ENCODE data around the gene RTP2.

The RTP2 gene

GRCh38 chr3:187665764-187666402, 36.5 kb downstream of the RTP2 start:
- no peak for DNase-seq

- DNase-seq = no peak
Measured at GRCh38 chr3:187665010-187665409, 37.3 kb downstream of the RTP2 start.

- DNase-seq = peak; percentile 7
Measured at GRCh38 chr3:187662848-187663409, 39.4 kb downstream of the RTP2 start.

GRCh38 chr3:187661267-187661666, 41.1 kb downstream of the RTP2 start:
- no peak for DNase-seq

GRCh38 chr3:187651282-187651681, 51.1 kb downstream of the RTP2 start:
- no peak for DNase-seq

Data from CD4-positive, alpha-beta T cell treated with Interleukin-4 for 4 hours (primary cell).